KOPT-K1 (cell line): Measurements from ENCODE around the gene SPOCK2.

Source experiments
- H3K27ac ChIP-seq: fragments of 200-600 bp; sonication (generic); 2 replicates; pipeline ENCODE4 v1.5.1; 2016; ENCODE audit warnings: antibody characterized with exemption, mild to moderate bottlenecking, low read depth, low read length; ENCODE audit not compliant: poor library complexity, severe bottlenecking
- H3K36me3 ChIP-seq: fragments of 200-600 bp; sonication (generic); 2 replicates; pipeline ENCODE4 v1.5.1; 2017; ENCODE audit warnings: antibody characterized with exemption, mild to moderate bottlenecking, low read length, moderate library complexity; ENCODE audit not compliant: insufficient read depth
- H3K9me3 ChIP-seq: fragments of 200-600 bp; sonication (generic); 2 replicates; pipeline ENCODE4 v1.5.1; 2017; ENCODE audit warnings: antibody characterized with exemption, low read length, mild to moderate bottlenecking; ENCODE audit not compliant: insufficient read depth, poor library complexity, severe bottlenecking

Gene SPOCK2

DNA sequence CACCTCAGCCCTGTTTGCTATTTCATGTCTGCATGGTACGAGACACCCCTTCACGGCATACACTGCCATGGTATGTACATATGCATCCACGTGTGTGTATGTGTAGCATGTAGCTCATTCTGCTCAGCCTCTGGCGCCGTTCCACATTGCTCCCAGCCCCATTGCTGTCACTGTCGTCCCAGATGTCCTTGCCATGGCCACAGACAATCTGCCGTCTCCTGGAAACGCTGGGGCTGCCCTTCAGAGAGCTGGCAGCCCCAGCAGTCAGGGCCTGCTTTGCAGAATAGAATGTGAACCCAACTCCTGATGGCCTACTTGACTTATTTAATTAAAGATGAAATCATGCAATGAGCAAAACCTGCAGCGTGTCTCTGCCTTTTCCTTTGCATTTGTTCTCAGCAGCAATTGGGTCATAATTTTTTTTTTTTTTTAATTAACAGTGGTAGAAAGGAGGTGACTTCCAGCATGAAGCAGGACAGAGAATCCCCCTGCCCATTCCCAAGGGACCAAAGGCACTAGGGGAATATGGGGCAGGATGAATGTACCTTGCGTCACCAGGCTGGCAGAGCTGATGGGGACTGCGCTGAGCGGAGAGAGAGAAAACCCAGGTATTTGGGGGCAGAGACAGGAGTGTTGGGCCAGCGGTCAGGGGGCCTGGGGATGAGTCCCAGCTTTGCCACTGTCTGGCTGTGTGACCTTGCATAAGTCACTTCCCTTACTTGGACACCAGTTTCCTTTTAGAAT is 75.0 kb downstream of the SPOCK2 start:
- H3K27ac ChIP-seq, result no peak overlapping the region
- no peaks in the 10 kb centered on the region for H3K36me3 ChIP-seq
- H3K9me3 ChIP-seq, result no peaks in the 10 kb centered on the region

- Histone ChIP-seq H3K36me3 (no peaks in the 10 kb centered on the region), H3K27ac (no peak overlapping the region), H3K9me3 (no peaks in the 10 kb centered on the region)
These were observed 75.6 kb downstream of the SPOCK2 start for GRCh38 chr10:72012796-72013195.

- no peak overlapping the region for H3K27ac ChIP-seq
- H3K9me3 ChIP-seq, result no peaks in the 10 kb centered on the region
These were observed 76.3 kb downstream of the SPOCK2 start for GRCh38 chr10:72011976-72012512.

DNA sequence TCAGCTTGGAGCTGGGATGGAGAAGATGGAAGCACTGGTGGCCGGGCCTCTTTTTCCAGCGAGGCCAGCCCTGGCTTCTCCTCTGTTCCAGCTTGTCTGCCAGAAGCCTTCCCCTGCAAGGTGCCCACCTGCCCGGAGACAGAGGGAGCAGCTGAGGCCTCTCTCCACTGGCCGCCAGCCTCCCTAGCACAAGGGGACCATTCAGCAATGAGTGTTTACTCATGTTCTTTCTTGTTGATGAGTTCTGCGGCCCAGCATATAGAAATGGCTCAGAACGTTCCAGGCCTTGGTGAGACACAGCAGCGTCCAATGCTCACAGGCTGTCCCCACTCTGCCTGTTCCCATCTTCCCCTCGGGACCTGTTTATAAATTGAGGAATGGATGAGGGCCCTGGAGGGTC is 76.9 kb downstream of the SPOCK2 start:
- Histone ChIP-seq H3K9me3 (no peaks in the 10 kb centered on the region), H3K36me3 (no peaks in the 10 kb centered on the region), H3K27ac (no peak overlapping the region)

More at GRCh38 chr10:72011976-72012512, 76.3 kb downstream of the SPOCK2 start:
- H3K36me3 ChIP-seq, result no peaks in the 10 kb centered on the region

DNA sequence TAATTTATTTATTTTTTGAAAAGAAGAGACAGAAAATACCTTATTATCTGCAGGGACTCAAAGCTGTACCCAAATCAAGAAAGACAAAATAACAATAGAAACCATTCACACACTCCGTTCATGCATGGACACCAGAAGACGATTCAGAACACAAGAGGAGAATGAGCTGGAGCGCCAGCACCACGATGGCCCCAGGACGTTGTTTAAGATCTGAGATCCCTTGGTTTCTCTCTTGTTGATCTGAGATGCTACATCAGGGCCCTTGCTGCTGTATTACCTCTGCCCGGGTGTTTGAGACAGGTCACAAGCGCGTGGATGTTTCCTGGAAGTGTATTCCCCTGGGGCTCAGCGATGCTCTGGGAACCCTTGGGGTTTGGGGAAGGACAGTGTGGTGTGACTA is 77.3 kb downstream of the SPOCK2 start:
- H3K36me3 ChIP-seq, result no peaks in the 10 kb centered on the region
- no peak overlapping the region for H3K27ac ChIP-seq
- H3K9me3 ChIP-seq, result no peaks in the 10 kb centered on the region

- Histone ChIP-seq H3K9me3 (no peaks in the 10 kb centered on the region), H3K27ac (no peak overlapping the region), H3K36me3 (no peaks in the 10 kb centered on the region)
These were observed 77.9 kb downstream of the SPOCK2 start for GRCh38 chr10:72010234-72010973.

GRCh38 chr10:72009425-72010081 is 78.8 kb downstream of the SPOCK2 start:
- Histone ChIP-seq H3K27ac (no peak overlapping the region), H3K36me3 (no peaks in the 10 kb centered on the region), H3K9me3 (no peaks in the 10 kb centered on the region)

GRCh38 chr10:72009051-72009424 is 79.3 kb downstream of the SPOCK2 start:
- H3K36me3 ChIP-seq, result no peaks in the 10 kb centered on the region
- H3K9me3 ChIP-seq, result no peaks in the 10 kb centered on the region
- H3K27ac ChIP-seq, result no peak overlapping the region
